GM21390 (cell line): ENCODE results near the gene FLT1.

ENCODE experiments used
- ATAC-seq: cut with Tn5 transposase; IDR thresholded peaks from one replicate; pipeline ENCODE4 v1.9.1; 2021; ENCODE audit not compliant: unreplicated experiment

FLT1 gene

GRCh38 chr13:28488376-28489005 lies 6.4 kb downstream of the FLT1 start:
- no peak for ATAC-seq

DNA sequence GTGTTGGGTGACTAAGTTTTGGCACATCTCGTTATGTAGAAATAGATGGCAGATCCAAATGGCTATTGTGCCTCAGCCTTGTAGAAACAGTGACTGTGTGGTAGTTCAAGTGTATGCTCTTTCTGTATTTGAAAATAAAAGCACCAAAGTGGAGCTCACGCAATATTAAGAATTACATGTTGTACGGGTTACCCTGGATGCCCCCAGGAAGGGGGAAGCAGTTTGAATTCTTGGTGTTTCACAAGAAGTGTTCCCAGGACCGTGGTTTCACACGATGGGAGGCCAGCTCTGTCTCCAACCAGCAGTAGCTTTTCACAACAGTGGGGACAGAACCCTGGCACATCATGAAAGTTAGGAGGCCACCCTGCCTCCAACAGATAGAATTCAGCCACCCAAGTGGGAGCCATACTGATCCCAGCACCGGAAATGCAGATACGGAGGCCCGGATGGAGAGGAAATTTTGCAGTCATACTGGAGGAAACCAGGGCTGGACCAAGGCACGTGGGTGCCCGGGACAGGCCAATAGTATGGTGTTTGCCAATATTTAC lies 8.9 kb downstream of the FLT1 start:
- no peak for ATAC-seq

DNA sequence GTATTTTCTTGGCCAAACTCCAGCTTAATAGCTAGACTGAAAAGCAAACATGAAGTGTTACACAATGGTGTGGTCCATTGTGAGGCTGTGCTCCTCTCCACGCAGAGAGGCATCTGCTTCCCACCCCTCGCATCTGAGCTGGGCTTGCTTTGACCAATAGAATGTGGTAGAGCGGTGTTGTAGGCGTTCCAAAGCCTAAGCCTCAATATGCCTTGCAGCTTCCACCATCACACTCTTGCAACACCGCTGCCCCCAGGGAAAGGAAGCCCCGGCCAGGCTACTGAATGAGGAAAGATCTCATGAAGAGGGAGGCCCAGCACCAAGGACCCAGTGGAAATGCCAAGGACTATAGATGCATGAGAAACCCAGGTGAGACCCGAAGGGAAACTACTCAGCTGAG lies 9.4 kb downstream of the FLT1 start:
- ATAC-seq = no peak

- ATAC-seq = no peak
These were observed 9.8 kb downstream of the FLT1 start for GRCh38 chr13:28485097-28485496.

GRCh38 chr13:28483313-28483931 lies 11.5 kb downstream of the FLT1 start:
- ATAC-seq = no peak

- ATAC-seq = no peak
These were observed 15.9 kb downstream of the FLT1 start for GRCh38 chr13:28479005-28479404.

DNA sequence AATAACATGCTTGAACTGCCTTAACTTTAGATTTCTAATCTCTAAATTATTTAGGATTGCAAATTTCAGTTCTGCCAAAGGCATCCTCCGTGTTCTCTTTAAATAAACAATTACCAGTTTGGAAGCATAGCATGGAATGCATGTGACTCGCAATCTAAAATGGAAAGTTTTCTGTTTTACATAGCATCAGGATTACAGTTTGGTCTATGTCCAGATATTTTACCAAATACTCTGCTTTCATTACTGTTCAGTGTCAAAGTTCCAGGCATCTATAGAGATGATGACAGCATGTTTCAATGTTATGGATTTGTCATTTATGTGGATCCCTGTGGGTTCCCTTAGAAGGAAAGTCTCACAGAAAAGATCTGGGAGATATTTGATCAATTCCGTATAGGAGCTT lies 16.8 kb downstream of the FLT1 start:
- no peak for ATAC-seq

DNA sequence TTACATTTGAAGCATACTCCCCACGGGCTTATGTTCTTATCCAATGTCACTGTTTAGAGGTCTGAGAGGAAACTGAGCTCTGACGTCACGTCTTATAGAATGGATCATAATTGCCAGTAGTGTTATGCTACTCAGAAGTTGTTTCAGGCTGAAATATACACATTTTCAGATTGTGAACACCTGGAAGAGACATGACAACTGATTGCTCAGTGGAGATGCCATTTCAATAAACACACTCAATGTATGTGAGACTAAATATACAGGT lies 17.3 kb downstream of the FLT1 start:
- no peak for ATAC-seq

DNA sequence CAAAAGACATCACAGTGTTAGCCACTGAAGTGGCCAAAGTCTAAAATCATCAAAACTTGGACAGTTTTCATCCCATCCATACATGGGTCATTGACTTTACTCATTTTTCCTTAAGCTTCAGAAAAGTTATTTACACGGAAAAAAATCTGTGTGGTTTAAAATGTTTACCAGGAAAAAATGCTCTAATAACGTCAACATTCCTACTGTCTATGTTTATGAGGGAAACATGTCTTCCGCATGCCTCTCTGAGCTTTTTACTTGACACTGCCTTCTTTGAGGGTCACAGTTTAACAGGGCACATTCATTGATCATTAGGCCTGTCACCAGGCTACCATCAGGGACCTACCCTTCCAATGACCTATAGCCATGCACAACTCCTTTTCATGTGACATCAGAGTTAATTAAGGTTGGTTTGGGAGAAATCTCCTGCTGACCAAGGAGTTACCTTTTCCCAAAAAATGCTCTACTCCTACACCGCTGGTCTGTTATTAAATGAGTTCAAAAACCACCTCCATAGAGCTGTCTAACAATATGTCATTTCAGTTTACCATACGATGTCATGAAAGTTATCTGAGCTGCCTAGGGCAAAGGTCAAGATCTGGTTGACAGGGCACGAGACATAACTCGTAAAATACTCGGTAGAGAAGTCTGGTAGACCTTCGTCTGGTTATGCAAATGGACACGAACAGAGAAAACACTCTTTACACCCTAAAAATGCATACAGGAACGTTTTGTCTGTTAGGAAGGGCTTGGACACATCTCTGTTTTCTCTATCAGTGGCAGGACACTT lies 17.8 kb downstream of the FLT1 start:
- no peak for ATAC-seq

DNA sequence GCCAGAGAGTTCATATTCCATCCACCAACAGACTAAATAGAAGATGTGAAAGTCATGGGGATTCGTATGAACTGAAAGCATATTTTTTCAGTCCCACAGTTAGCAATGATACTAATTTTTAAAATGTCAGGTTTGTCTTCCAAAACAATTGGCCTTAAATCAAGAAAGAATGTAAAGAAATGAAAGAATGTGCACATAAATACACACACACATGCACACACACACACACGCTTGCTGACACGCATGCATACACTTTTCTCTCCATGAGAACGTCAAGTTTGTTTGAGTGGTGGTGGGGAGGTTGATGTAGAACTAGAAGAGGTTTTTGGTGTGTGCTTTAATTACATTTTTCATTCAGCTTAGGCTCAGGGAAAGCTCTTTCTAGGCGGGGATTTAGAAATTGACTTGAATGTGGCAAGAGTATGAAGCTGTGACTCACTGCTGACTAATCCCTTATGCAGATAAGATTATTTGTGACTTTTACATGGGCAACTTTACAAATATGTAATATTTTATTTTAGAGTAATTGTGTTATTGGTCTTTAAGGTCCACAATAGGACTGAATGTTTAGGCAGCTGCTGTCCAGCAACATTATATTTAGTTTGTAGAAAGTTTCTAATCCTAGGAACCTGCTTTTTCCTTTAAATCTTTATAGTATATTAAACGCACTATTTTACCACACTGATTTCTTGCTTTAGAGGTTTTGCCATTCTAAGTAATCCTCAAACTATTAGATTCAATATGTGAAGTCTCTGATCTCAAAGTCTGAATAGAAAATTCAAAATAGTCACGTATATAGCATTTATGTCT lies 18.8 kb downstream of the FLT1 start:
- ATAC-seq = no peak

GRCh38 chr13:28474491-28475134 lies 20.3 kb downstream of the FLT1 start:
- ATAC-seq = no peak

GRCh38 chr13:28473044-28473443 lies 21.9 kb downstream of the FLT1 start:
- ATAC-seq = no peak

- no peak for ATAC-seq
These were observed 23.5 kb downstream of the FLT1 start for GRCh38 chr13:28471421-28471820.

DNA sequence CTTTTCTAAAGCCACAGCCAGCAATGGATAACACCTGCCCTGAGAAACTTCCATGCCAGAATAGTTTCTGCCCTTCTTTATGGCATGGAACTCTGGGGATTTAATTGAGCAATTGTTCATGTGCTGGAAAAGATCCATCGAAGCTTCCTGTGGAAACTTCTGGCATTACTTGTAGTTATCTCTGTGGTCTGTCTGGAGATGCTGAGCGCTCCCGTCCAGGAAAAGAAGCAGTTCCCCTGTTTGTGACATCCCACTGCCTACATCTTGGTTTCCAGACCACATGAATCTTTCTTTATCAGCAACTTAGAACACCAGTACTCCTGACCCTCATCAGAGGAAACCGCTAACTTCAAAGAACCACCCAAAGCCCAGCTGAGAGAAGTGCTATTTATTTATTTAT lies 24.6 kb downstream of the FLT1 start:
- no peak for ATAC-seq

- ATAC-seq = no peak
These were observed 25.6 kb downstream of the FLT1 start for GRCh38 chr13:28469316-28469715.

- ATAC-seq = no peak
These were observed 26.7 kb downstream of the FLT1 start for GRCh38 chr13:28468023-28468915.

GRCh38 chr13:28467034-28467433 lies 27.9 kb downstream of the FLT1 start:
- ATAC-seq = no peak

DNA sequence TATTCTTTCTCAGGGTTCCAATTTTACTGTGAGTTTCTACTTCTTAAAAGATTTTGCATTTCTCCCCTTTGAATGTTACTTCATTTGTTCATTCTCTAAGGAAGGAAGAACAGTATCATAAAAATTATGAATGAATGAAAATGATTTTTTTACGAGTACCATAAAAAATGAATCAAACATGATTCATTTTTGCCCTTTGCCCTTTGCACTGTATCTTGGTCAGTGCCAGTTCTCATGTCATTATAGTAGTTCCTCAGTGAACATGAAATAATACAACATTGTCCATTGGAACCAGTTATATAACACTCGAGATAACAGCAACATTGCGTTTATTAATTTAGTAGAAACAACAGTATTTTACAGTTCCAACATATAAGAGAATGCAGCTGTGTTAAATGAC lies 28.8 kb downstream of the FLT1 start:
- ATAC-seq = no peak

GRCh38 chr13:28464861-28465460 lies 30.0 kb downstream of the FLT1 start:
- no peak for ATAC-seq

- no peak for ATAC-seq
These were observed 31.4 kb downstream of the FLT1 start for GRCh38 chr13:28463481-28463880.
